Measurements from ENCODE around the gene HYLS1. TPM values are rescaled to one million over a fixed set of nuclear protein-coding genes. Genes with fewer than 3 reads are reported as not detected.

The HYLS1 gene
- total and polyA plus RNA-seq, 8 donors: 0.71 to 2.4 (median 1.6) TPM

- no peaks in the 10 kb centered on the region for H3K27me3 ChIP-seq
- intact Hi-C loops (cut with DNase I): no loop called here
- H3K9me3 ChIP-seq: no peaks in the 10 kb centered on the region
- no peaks in the 10 kb centered on the region for H3K4me1 ChIP-seq
- H3K36me3 ChIP-seq: no peaks in the 10 kb centered on the region
- H3K4me3 ChIP-seq: no peak overlapping the region
- ATAC-seq: no peak
- no peak for TF ChIP-seq CTCF (IDR thresholded peaks at IDR 0.05)
- FAIRE-seq: no peak
- no peak overlapping the region for H3K27ac ChIP-seq
- no peak for DNase-seq
- 54 to 60% methylated on average over 15 of the region's 15 CpGs for WGBS, 2 donors
Observed at GRCh38 chr11:125945011-125945796, 57.7 kb downstream of the HYLS1 start.

GRCh38 chr11:125945797-125946520 is 58.5 kb downstream of the HYLS1 start, which contains the start of gene VSIG10L2:
VSIG10L2 (plus strand) TSS chr11:125946044; CDS start chr11:125946056, 12 bp downstream.
- no peaks in the 10 kb centered on the region for H3K27me3 ChIP-seq
- no peak for DNase-seq
- H3K27ac ChIP-seq: no peak within 1 kb of the TSS
- 69 to 72% methylated on average over 8 of the region's 8 CpGs for WGBS, 2 donors
- H3K36me3 ChIP-seq: no peaks in the 10 kb centered on the region
- no peaks in the 10 kb centered on the region for H3K9me3 ChIP-seq
- intact Hi-C loops (cut with DNase I): no loop called here
- H3K4me1 ChIP-seq: no peaks in the 10 kb centered on the region
- no peak for ATAC-seq
- H3K4me3 ChIP-seq: no peak within 1 kb of the TSS
- FAIRE-seq: no peak
- no peak for TF ChIP-seq CTCF (IDR thresholded peaks at IDR 0.05)

GRCh38 chr11:125946712-125947418 is 59.4 kb downstream of the HYLS1 start:
- no peak overlapping the region for H3K4me3 ChIP-seq
- no peaks in the 10 kb centered on the region for H3K9me3 ChIP-seq
- H3K27me3 ChIP-seq: no peaks in the 10 kb centered on the region
- H3K4me1 ChIP-seq: peaks cover 0 to 5% (median 0%) of the 10 kb centered on the region in 3 donors
- no peak for TF ChIP-seq CTCF (IDR thresholded peaks at IDR 0.05)
- H3K36me3 ChIP-seq: no peaks in the 10 kb centered on the region
- FAIRE-seq: no peak
- ATAC-seq: no peak
- no peak for DNase-seq
- no peak overlapping the region for H3K27ac ChIP-seq
- intact Hi-C loops (cut with DNase I): no loop called here
- WGBS, 2 donors: 79 to 88% methylated on average over 14 of the region's 14 CpGs

- Histone ChIP-seq H3K36me3 (no peaks in the 10 kb centered on the region), H3K9me3 (no peaks in the 10 kb centered on the region), H3K27ac (no peak overlapping the region), H3K27me3 (no peaks in the 10 kb centered on the region), H3K4me3 (no peak overlapping the region), H3K4me1 (peaks cover 0 to 7% (median 7%) of the 10 kb centered on the region in 3 donors)
- peak in 1 of 6 donors; percentile 71 for DNase-seq
- TF ChIP-seq CTCF (IDR thresholded peaks at IDR 0.05): no peak
- intact Hi-C loops (cut with DNase I): no loop called here
- no peak for FAIRE-seq
- 78 to 82% methylated on average over 22 to 24 of the region's 24 CpGs for WGBS, 2 donors
- ATAC-seq: no peak
Observed at GRCh38 chr11:125947419-125948277, 60.2 kb downstream of the HYLS1 start.
